Endothelial cell of umbilical vein (primary cell): ENCODE results near the gene ZBTB4. TPM values are rescaled to one million over a fixed set of nuclear protein-coding genes. Genes with fewer than 3 reads are reported as not detected.

ENCODE experiments used
- BruUV-seq: library from RNA; stranded (reverse); fragments of 400-500 nt; replicated peaks from 2 replicates; lab custom pipeline; 2021; lab: Mats Ljungman, UMichigan
- CTCF ChIA-PET: fragments of 300-600, 350-600 bp; sonication (Branson Sonifier 250); formaldehyde crosslinking; loops from one replicate; lab custom pipeline; 2021; ENCODE audit warnings: antibody characterized with exemption, inconsistent platforms; lab: Charles Lee
- POLR2A ChIA-PET: fragments of 300-600, 350-600 bp; sonication (Branson Sonifier 250); formaldehyde crosslinking; loops from one replicate; lab custom pipeline; 2021; ENCODE audit warnings: antibody characterized with exemption, inconsistent platforms; lab: Charles Lee
- DNase-seq: peaks from one replicate; pipeline ENCODE4 v3.0.0-alpha.2; 2011; ENCODE audit warnings: low read depth, low spot score
- FAIRE-seq: peaks from 2 replicates; lab custom pipeline; 2011; peaks lifted over from hg19 to GRCh38; lab: Jason Lieb, UNC
- H2AFZ ChIP-seq: 2 replicates; pipeline ENCODE4 v1.6.0; 2012; ENCODE audit warnings: low read depth, low read length, control low read depth, inconsistent platforms
- H3K27ac ChIP-seq: 2 replicates; pipeline ENCODE4 v1.5.1; 2011; ENCODE audit warnings: low read depth, mild to moderate bottlenecking, control low read depth, low read length, moderate library complexity; ENCODE audit not compliant: insufficient read depth
- H3K27me3 ChIP-seq, 2 experiments: 2 replicates each; pipeline versions ENCODE4 v1.6.0 to v1.6.1; 2011; ENCODE audit warnings: low read length in 2 of 2, mixed read lengths in 1 of 2; ENCODE audit not compliant: control insufficient read depth in 2 of 2, insufficient read depth in 2 of 2
- H3K36me3 ChIP-seq, 2 experiments: 2 replicates in 1 of 2; 3 replicates in 1 of 2; pipeline ENCODE4 v1.5.1; 2011; ENCODE audit warnings: low read length in 2 of 2, mild to moderate bottlenecking in 1 of 2, moderate library complexity in 1 of 2; ENCODE audit not compliant: control insufficient read depth in 2 of 2, insufficient read depth in 2 of 2; ENCODE audit errors: extremely low read depth in 1 of 2
- H3K4me1 ChIP-seq: 3 replicates; pipeline ENCODE4 v1.5.1; 2011; ENCODE audit warnings: mild to moderate bottlenecking, low read length; ENCODE audit not compliant: control insufficient read depth, insufficient read depth; ENCODE audit errors: extremely low read depth
- H3K4me2 ChIP-seq: 2 replicates; pipeline ENCODE4 v1.6.1; 2011; ENCODE audit warnings: low read length, control low read depth, mixed read lengths; ENCODE audit not compliant: insufficient read depth
- H3K4me3 ChIP-seq, 3 experiments: fragments of 200-600 bp in 1 of 3; sonication (generic), shearing (Covaris generic) in 1 of 3; replicated peaks in 1 of 3; 2 replicates each; pipeline ENCODE4 v1.5.1; 2011 to 2016; ENCODE audit warnings: control low read depth in 3 of 3, low read length in 3 of 3, mild to moderate bottlenecking in 2 of 3, inconsistent platforms in 1 of 3, low read depth in 1 of 3, moderate library complexity in 1 of 3; ENCODE audit not compliant: insufficient read depth in 1 of 3
- H3K79me2 ChIP-seq: 2 replicates; pipeline ENCODE4 v1.6.0; 2012; ENCODE audit warnings: low read length, inconsistent platforms; ENCODE audit not compliant: control insufficient read depth, insufficient read depth
- H3K9ac ChIP-seq: replicated peaks from 2 replicates; pipeline ENCODE3; 2011; ENCODE audit warnings: low read length, control low read depth; ENCODE audit not compliant: insufficient read depth; ENCODE audit errors: extremely low read depth
- H3K9me1 ChIP-seq: replicated peaks from 3 replicates; pipeline ENCODE4 v1.6.0; 2011; ENCODE audit warnings: mild to moderate bottlenecking, low read length; ENCODE audit not compliant: control insufficient read depth, insufficient read depth; ENCODE audit errors: extremely low read depth
- H3K9me3 ChIP-seq: replicated peaks from 2 replicates; pipeline ENCODE4 v1.5.1; 2012; ENCODE audit warnings: low read length, inconsistent platforms; ENCODE audit not compliant: control insufficient read depth, insufficient read depth
- H4K20me1 ChIP-seq: replicated peaks from 2 replicates; pipeline ENCODE3; 2011; ENCODE audit warnings: mild to moderate bottlenecking, low read length; ENCODE audit not compliant: control insufficient read depth, insufficient read depth; ENCODE audit errors: extremely low read depth
- EZH2 ChIP-seq: IDR thresholded peaks from 2 replicates; pipeline ENCODE4 v1.6.1; 2012; ENCODE audit warnings: borderline replicate concordance, low read depth, mild to moderate bottlenecking, moderate library complexity, low read length, inconsistent platforms; ENCODE audit not compliant: severe bottlenecking
- FOS ChIP-seq: IDR thresholded peaks from 2 replicates; pipeline ENCODE4 v1.6.1; 2011; ENCODE audit warnings: mild to moderate bottlenecking, low read length, moderate library complexity, borderline replicate concordance; ENCODE audit not compliant: insufficient read depth
- GATA2 ChIP-seq: IDR thresholded peaks from 2 replicates; pipeline ENCODE4 v1.7.0; 2011; ENCODE audit warnings: low read depth, mild to moderate bottlenecking, moderate library complexity, mixed read lengths, low read length; ENCODE audit not compliant: insufficient read length, insufficient read depth
- JUN ChIP-seq: IDR thresholded peaks from 2 replicates; pipeline ENCODE4 v1.6.1; 2011; ENCODE audit warnings: borderline replicate concordance, low read depth; ENCODE audit not compliant: insufficient read length, insufficient read depth
- MYC ChIP-seq: IDR thresholded peaks from one replicate; pipeline ENCODE4 v1.6.1; 2011; ENCODE audit warnings: mild to moderate bottlenecking, low read depth, low read length
- POLR2A ChIP-seq: IDR thresholded peaks from 2 replicates; pipeline ENCODE4 v1.6.1; 2012; ENCODE audit warnings: low read depth, mild to moderate bottlenecking, control low read depth, low read length
- POLR2AphosphoS5 ChIP-seq: IDR thresholded peaks from 2 replicates; pipeline ENCODE4 v1.6.1; 2012; ENCODE audit warnings: low read depth, mild to moderate bottlenecking, control low read depth, low read length, moderate library complexity; ENCODE audit not compliant: insufficient read depth
- dilution Hi-C: fragments of 300-500 bp; cut with MboI; formaldehyde crosslinking; loops from one replicate; pipeline ENCODE4 v1.15.0; 2019; ENCODE audit warnings: low sequenced_read_pairs; ENCODE audit not compliant: extremely low pct_ligation_motif_present
- intact Hi-C: fragments of 100-400 bp; cut with micrococcal nuclease; formaldehyde crosslinking; loops from one replicate; pipeline ENCODE4 v1.10.0; 2022
- polyA plus RNA-seq, 4 experiments: library from polyadenylated mRNA; depleted of rRNA in 3 of 4; stranded (reverse) in 3 of 4; unstranded in 1 of 4; fragments of >200 nt; gene quantifications; 2 replicates each; pipeline versions ENCODE4 v1.2.1 to v1.2.3, GENCODE V29; 2011 to 2012; ENCODE audit warnings: missing spikeins in 1 of 4
- total RNA-seq: library from RNA; stranded (reverse); gene quantifications from 2 replicates; pipeline ENCODE4 v1.2.3, GENCODE V29; 2021
- TF ChIP-seq, protein P1 (sequence below): IDR thresholded peaks from 2 replicates; pipeline ENCODE4 v1.6.1; 2011; ENCODE audit not compliant: insufficient read depth, insufficient read length
- TF ChIP-seq, protein P2 (sequence below), 2 donors: IDR thresholded peaks; 1 replicate in 1 of 2; 2 replicates in 1 of 2; pipeline ENCODE4 v1.5.1; 2011; ENCODE audit warnings: low read length in 2 of 2, mild to moderate bottlenecking in 2 of 2, moderate library complexity in 2 of 2, control low read depth in 1 of 2, inconsistent platforms in 1 of 2, low read depth in 1 of 2; ENCODE audit not compliant: insufficient read depth in 1 of 2; ENCODE audit errors: extremely low read depth in 1 of 2

The ZBTB4 gene
- total and polyA plus RNA-seq, 2 donors (not counting 3 experiments of a cell fraction or from before 2014, with no cell fraction given): 15.1 to 26.5 TPM

DNA sequence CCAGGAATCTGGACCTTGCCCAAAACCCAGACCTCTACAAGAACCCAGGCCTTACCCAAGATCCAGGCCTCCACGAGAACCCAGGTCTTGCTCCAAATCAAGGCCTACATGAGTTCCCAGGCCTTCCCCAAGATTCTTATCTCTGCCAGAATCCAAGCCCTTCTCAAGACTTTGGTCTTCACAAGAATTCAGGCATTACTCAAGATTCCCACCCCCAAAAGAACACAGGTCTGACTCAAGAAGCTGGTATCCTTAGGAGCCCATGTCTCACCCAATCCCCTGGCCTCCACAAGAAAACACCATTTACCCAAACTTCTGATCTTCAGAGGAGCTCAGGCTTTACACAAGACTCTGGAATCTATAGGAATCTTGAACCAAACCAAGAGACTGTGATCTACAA, 48.2 kb downstream of the ZBTB4 start:
- POLR2A ChIA-PET: interaction anchor here (0.6 kb wide), 1 partner anchor 25 kb away, joined by 10 read pairs; no protein-coding TSS in a partner anchor
- CTCF ChIA-PET: interaction anchor here (1.3 to 1.5 kb wide), 2 partner anchors 11 to 76 kb away, joined by 3 to 5 read pairs; partner anchors contain the start of gene SPEM1

More for the DNA sequence above, 48.2 kb downstream of the ZBTB4 start:
- no peaks in the 10 kb centered on the region for H3K36me3 ChIP-seq
- DNase-seq (no peak), FAIRE-seq (no peak)
- no peaks in the 10 kb centered on the region for H3K9me1 ChIP-seq
- no peak overlapping the region for H2AFZ ChIP-seq
- dilution Hi-C loops: no loop called here
- TF ChIP-seq, protein P1, sequence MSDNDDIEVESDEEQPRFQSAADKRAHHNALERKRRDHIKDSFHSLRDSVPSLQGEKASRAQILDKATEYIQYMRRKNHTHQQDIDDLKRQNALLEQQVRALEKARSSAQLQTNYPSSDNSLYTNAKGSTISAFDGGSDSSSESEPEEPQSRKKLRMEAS: no peak
- no peak for TF ChIP-seq EZH2
- no peak for TF ChIP-seq MYC
- TF ChIP-seq GATA2: no peak
- TF ChIP-seq POLR2AphosphoS5: no peak
- no peak for TF ChIP-seq POLR2A
- no peak for TF ChIP-seq JUN
- TF ChIP-seq, protein P2, sequence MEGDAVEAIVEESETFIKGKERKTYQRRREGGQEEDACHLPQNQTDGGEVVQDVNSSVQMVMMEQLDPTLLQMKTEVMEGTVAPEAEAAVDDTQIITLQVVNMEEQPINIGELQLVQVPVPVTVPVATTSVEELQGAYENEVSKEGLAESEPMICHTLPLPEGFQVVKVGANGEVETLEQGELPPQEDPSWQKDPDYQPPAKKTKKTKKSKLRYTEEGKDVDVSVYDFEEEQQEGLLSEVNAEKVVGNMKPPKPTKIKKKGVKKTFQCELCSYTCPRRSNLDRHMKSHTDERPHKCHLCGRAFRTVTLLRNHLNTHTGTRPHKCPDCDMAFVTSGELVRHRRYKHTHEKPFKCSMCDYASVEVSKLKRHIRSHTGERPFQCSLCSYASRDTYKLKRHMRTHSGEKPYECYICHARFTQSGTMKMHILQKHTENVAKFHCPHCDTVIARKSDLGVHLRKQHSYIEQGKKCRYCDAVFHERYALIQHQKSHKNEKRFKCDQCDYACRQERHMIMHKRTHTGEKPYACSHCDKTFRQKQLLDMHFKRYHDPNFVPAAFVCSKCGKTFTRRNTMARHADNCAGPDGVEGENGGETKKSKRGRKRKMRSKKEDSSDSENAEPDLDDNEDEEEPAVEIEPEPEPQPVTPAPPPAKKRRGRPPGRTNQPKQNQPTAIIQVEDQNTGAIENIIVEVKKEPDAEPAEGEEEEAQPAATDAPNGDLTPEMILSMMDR (IDR thresholded peaks at IDR 0.05; ENCODE audit: extremely low read depth in 1 of 2, insufficient read depth in 1 of 2, low read depth in 1 of 2, low read length in 2 of 2): no peak
- no peak for TF ChIP-seq FOS
- no peak overlapping the region for H3K9ac ChIP-seq
- intact Hi-C loops: no loop called here
- H3K27me3 ChIP-seq: no peaks in the 10 kb centered on the region
- H4K20me1 ChIP-seq: no peaks in the 10 kb centered on the region
- no peak overlapping the region for H3K27ac ChIP-seq
- H3K4me3 ChIP-seq: no peak overlapping the region
- no peaks in the 10 kb centered on the region for H3K79me2 ChIP-seq
- no TSS peak for BruUV-seq
- no peaks in the 10 kb centered on the region for H3K9me3 ChIP-seq
- H3K4me2 ChIP-seq: no peak overlapping the region
- peaks cover 10% of the 10 kb centered on the region for H3K4me1 ChIP-seq
